22Rv1 (cell line): ENCODE results near the gene TFE3.

Experiments
- CTCF ChIP-seq: fragments of 450-650 bp; IDR thresholded peaks from 2 replicates; pipeline ENCODE4 v1.5.1; 2017; ENCODE audit warnings: mild to moderate bottlenecking
- ZFX ChIP-seq: fragments of 450-650 bp; IDR thresholded peaks from 2 replicates; pipeline ENCODE4 v1.6.1; 2017; ENCODE audit warnings: antibody characterized with exemption, borderline replicate concordance

- TF ChIP-seq CTCF (no peak), ZFX (no peak)
These were observed 10.3 kb upstream of the TFE3 start for GRCh38 chrX:49053223-49054072.
